ENCODE data around the gene UNC119B. TPM values are rescaled to one million over a fixed set of nuclear protein-coding genes. Genes with fewer than 3 reads are reported as not detected.
A peak's percentile ranks its signal among the peaks of the same experiment; 100 is the strongest.

UNC119B gene
- polyA plus RNA-seq, 1 of the 3 experiments (the other 2 are of a cell fraction) = 23.6 TPM

DNA sequence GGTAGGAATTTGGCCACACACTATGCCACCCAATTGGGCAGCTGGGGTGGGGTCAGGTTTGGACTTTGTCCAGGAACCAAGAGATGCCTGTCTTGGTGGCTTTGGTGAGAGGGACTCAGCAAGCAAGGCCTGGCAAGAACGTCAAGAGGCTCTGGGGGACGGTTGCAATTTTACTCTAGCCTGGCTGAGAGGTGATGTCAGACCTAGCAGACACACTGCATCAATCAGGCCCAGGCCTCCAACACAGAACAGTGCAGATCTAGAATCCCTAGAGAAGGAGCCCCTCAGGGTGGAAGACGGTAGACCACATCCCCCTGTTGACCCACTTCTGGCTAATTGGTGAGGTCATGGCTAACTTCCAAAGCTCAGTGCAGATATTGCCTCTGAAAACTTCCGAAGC is 1.6 kb upstream of the UNC119B start:
- Histone ChIP-seq H3K27ac (ENCODE audit: low read depth in 2 of 2, low read length in 1 of 2) (peak overlapping the region in 1 of 2 experiments; percentile 51; a peak in 2 of 4 replicates), H3K4me1 (ENCODE audit: control insufficient read depth in 1 of 2, insufficient read depth in 2 of 2, low read depth in 1 of 2, low read length in 1 of 2) (peaks cover 0 to 28% of the 10 kb centered on the region in 2 experiments; a peak in 2 of 4 replicates), H3K9me3 (no peaks in the 10 kb centered on the region), H3K9me2 (no peaks in the 10 kb centered on the region), H3K4me3 (ENCODE audit: low read depth in 2 of 2, low read length in 1 of 2) (no peak overlapping the region), H4K20me1 (ENCODE audit: insufficient read depth) (no peaks in the 10 kb centered on the region), H2AFZ (ENCODE audit: low read depth) (no peak overlapping the region), H3K4me2 (no peak overlapping the region), H3K27me3 (ENCODE audit: insufficient read depth) (no peaks in the 10 kb centered on the region), H3K9ac (no peak overlapping the region), H3F3A (replicated peaks; ENCODE audit: insufficient read depth) (peaks cover 14% of the 10 kb centered on the region), H3K36me3 (replicated peaks in 1 of 2; ENCODE audit: control insufficient read depth in 1 of 2, insufficient read depth in 2 of 2, low read length in 1 of 2) (peaks cover 7 to 14% of the 10 kb centered on the region in 2 experiments), H3K79me2 (ENCODE audit: insufficient read depth) (peaks cover 28% of the 10 kb centered on the region)
- TF ChIP-seq RCOR1 (IDR thresholded peaks at IDR 0.05; ENCODE audit: low read length) (no peak), EP300 (IDR thresholded peaks at IDR 0.05; ENCODE audit: borderline replicate concordance in 1 of 2, low read depth in 1 of 2, low read length in 1 of 2) (no peak), NFIC (IDR thresholded peaks at IDR 0.05; ENCODE audit: borderline replicate concordance) (no peak), YY1 (IDR thresholded peaks at IDR 0.05; ENCODE audit: low read depth) (no peak), RAD21 (IDR thresholded peaks at IDR 0.05; ENCODE audit: low read length) (no peak), JUND (IDR thresholded peaks at IDR 0.05) (no peak), ELF1 (IDR thresholded peaks at IDR 0.05) (no peak), FOXM1 (IDR thresholded peaks at IDR 0.05; ENCODE audit: low read depth) (no peak), NRF1 (IDR thresholded peaks at IDR 0.05; ENCODE audit: low read depth, low read length) (no peak), TEAD4 (IDR thresholded peaks at IDR 0.05; ENCODE audit: borderline replicate concordance, insufficient read depth) (no peak)
- TF ChIP-seq, protein P1, sequence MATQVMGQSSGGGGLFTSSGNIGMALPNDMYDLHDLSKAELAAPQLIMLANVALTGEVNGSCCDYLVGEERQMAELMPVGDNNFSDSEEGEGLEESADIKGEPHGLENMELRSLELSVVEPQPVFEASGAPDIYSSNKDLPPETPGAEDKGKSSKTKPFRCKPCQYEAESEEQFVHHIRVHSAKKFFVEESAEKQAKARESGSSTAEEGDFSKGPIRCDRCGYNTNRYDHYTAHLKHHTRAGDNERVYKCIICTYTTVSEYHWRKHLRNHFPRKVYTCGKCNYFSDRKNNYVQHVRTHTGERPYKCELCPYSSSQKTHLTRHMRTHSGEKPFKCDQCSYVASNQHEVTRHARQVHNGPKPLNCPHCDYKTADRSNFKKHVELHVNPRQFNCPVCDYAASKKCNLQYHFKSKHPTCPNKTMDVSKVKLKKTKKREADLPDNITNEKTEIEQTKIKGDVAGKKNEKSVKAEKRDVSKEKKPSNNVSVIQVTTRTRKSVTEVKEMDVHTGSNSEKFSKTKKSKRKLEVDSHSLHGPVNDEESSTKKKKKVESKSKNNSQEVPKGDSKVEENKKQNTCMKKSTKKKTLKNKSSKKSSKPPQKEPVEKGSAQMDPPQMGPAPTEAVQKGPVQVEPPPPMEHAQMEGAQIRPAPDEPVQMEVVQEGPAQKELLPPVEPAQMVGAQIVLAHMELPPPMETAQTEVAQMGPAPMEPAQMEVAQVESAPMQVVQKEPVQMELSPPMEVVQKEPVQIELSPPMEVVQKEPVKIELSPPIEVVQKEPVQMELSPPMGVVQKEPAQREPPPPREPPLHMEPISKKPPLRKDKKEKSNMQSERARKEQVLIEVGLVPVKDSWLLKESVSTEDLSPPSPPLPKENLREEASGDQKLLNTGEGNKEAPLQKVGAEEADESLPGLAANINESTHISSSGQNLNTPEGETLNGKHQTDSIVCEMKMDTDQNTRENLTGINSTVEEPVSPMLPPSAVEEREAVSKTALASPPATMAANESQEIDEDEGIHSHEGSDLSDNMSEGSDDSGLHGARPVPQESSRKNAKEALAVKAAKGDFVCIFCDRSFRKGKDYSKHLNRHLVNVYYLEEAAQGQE (IDR thresholded peaks at IDR 0.05; ENCODE audit: low read depth, low read length) = no peak
- 82% methylated on average over 1 of the region's 4 CpGs for WGBS (ENCODE audit: low lambda C conversion rate)
- POLR2A ChIA-PET = interaction anchor here (1.2 kb wide), 1 partner anchor 126 kb away, joined by 3 read pairs; no protein-coding TSS in a partner anchor
- DNase-seq = peak; percentile 46
- CTCF ChIA-PET = interaction anchor here (1.6 to 5.3 kb wide), 4 partner anchors 10 to 263 kb away, joined by 6 to 67 read pairs (median 22); partner anchors contain the start of gene POP5

GRCh38 chr12:120710805-120711296 is 593 bp downstream of the UNC119B start:
- H3K27ac ChIP-seq (ENCODE audit: low read depth in 2 of 2, low read length in 1 of 2) = peak overlapping the region; percentile 63 to 79; a peak in 2 of 4 replicates
- peak overlapping the region; percentile 82 for H3K4me2 ChIP-seq
- H3K9ac ChIP-seq = peak overlapping the region; percentile 84
- H3K4me1 ChIP-seq (ENCODE audit: control insufficient read depth in 1 of 2, insufficient read depth in 2 of 2, low read depth in 1 of 2, low read length in 1 of 2) = peaks cover 0 to 29% of the 10 kb centered on the region in 2 experiments; a peak in 2 of 4 replicates
- POLR2A ChIA-PET = interaction anchor here (0.6 to 2.1 kb wide), 5 partner anchors 11 to 332 kb away, joined by 3 to 8 read pairs (median 6); no protein-coding TSS in a partner anchor
- H3K79me2 ChIP-seq (ENCODE audit: insufficient read depth) = peaks cover 37% of the 10 kb centered on the region
- H4K20me1 ChIP-seq (ENCODE audit: insufficient read depth) = no peaks in the 10 kb centered on the region
- DNase-seq = peak; percentile 56
- CTCF ChIA-PET = interaction anchor here (0.6 to 5.3 kb wide), 8 partner anchors 11 to 731 kb away, joined by 3 to 67 read pairs (median 5); partner anchors contain the start of genes ACADS, CABP1 and POP5
- peak overlapping the region; percentile 78 to 90 for H3K4me3 ChIP-seq (ENCODE audit: low read depth in 2 of 2, low read length in 1 of 2)
- H2AFZ ChIP-seq (ENCODE audit: low read depth) = peak overlapping the region; percentile 17; the same call in 1 of the 2 replicates
- H3K9me3 ChIP-seq = no peaks in the 10 kb centered on the region
- WGBS (ENCODE audit: low lambda C conversion rate) = 4% methylated on average over 4 of the region's 31 CpGs
- peaks cover 8 to 29% of the 10 kb centered on the region in 2 experiments for H3K36me3 ChIP-seq (replicated peaks in 1 of 2; ENCODE audit: control insufficient read depth in 1 of 2, insufficient read depth in 2 of 2, low read length in 1 of 2)
- H3F3A ChIP-seq (replicated peaks; ENCODE audit: insufficient read depth) = peaks cover 15% of the 10 kb centered on the region
- no peak for TF ChIP-seq RAD21 (IDR thresholded peaks at IDR 0.05; ENCODE audit: low read length)
- TF ChIP-seq POLR2AphosphoS5 (IDR thresholded peaks at IDR 0.05; ENCODE audit: low read depth, low read length) = no peak
- TF ChIP-seq, protein P2, sequence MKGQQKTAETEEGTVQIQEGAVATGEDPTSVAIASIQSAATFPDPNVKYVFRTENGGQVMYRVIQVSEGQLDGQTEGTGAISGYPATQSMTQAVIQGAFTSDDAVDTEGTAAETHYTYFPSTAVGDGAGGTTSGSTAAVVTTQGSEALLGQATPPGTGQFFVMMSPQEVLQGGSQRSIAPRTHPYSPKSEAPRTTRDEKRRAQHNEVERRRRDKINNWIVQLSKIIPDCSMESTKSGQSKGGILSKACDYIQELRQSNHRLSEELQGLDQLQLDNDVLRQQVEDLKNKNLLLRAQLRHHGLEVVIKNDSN (IDR thresholded peaks at IDR 0.05; ENCODE audit: borderline replicate concordance, low read depth) = no peak
- no peak for TF ChIP-seq MEF2A (IDR thresholded peaks at IDR 0.05; ENCODE audit: borderline replicate concordance, low read depth)
- no peak for TF ChIP-seq ELF1 (IDR thresholded peaks at IDR 0.05)
- TF ChIP-seq MXI1 (IDR thresholded peaks at IDR 0.05; ENCODE audit: low read depth, low read length) = no peak
- no peak for TF ChIP-seq GABPA (IDR thresholded peaks at IDR 0.05; ENCODE audit: low read depth)
- no peak for TF ChIP-seq CTCF (IDR thresholded peaks at IDR 0.05)
- no peak for TF ChIP-seq JUND (IDR thresholded peaks at IDR 0.05)
- H3K9me2 ChIP-seq = no peaks in the 10 kb centered on the region
- no peaks in the 10 kb centered on the region for H3K27me3 ChIP-seq (ENCODE audit: insufficient read depth)
